Measurements from ENCODE around the gene TMCO4. TPM values are rescaled to one million over a fixed set of nuclear protein-coding genes. Genes with fewer than 3 reads are reported as not detected.

Gene TMCO4
- total and polyA plus RNA-seq, 3 donors from 2014 or later = 10.5 to 17.7 (median 14.9) TPM

DNA sequence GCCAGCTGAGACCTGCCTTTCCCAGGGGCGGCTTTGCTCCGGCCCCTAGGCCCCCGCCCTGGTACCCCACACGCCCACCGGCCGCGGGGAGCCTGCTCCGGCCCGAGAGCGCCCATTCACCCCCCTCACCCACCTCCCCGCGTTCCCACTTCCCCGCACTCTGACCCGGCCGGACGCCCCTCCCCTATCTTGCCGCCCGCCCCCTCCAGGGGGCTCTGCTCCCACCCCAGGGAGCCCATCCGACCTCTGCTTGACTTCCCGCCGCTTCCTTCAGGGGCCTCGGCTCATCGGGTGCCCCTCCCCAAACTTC is 134.6 kb downstream of the TMCO4 start:
- TF ChIP-seq, protein P1, sequence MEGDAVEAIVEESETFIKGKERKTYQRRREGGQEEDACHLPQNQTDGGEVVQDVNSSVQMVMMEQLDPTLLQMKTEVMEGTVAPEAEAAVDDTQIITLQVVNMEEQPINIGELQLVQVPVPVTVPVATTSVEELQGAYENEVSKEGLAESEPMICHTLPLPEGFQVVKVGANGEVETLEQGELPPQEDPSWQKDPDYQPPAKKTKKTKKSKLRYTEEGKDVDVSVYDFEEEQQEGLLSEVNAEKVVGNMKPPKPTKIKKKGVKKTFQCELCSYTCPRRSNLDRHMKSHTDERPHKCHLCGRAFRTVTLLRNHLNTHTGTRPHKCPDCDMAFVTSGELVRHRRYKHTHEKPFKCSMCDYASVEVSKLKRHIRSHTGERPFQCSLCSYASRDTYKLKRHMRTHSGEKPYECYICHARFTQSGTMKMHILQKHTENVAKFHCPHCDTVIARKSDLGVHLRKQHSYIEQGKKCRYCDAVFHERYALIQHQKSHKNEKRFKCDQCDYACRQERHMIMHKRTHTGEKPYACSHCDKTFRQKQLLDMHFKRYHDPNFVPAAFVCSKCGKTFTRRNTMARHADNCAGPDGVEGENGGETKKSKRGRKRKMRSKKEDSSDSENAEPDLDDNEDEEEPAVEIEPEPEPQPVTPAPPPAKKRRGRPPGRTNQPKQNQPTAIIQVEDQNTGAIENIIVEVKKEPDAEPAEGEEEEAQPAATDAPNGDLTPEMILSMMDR (IDR thresholded peaks at IDR 0.05) = no peak
- no peak for TF ChIP-seq POLR2A (IDR thresholded peaks at IDR 0.05)

GRCh38 chr1:19664453-19665185 is 135.1 kb downstream of the TMCO4 start, which contains the start of gene HTR6:
Gene HTR6 (plus strand): TSS chr1:19664875. CDS start chr1:19665754, 879 bp downstream.
- intact Hi-C loops (cut with DNase I; ENCODE audit: low total_unique reads) = no loop called here
- WGBS, 2 donors = 1 to 33% methylated on average over 1 to 65 of the region's 80 CpGs
- no peaks in the 10 kb centered on the region for H3K27me3 ChIP-seq
- DNase-seq = no peak
- no peak within 1 kb of the TSS for H3K27ac ChIP-seq
- H3K36me3 ChIP-seq (ENCODE audit: low read depth, missing control alignments) = no peaks in the 10 kb centered on the region
- no peaks in the 10 kb centered on the region for H3K9me3 ChIP-seq
- TF ChIP-seq POLR2A (IDR thresholded peaks at IDR 0.05) = no peak
- TF ChIP-seq, protein P1 (IDR thresholded peaks at IDR 0.05) = no peak
- H3K4me3 ChIP-seq = peak within 1 kb of the TSS; percentile 34 to 44
- H3K4me1 ChIP-seq = peaks cover 5% of the 10 kb centered on the region

More for the DNA sequence above, 134.6 kb downstream of the TMCO4 start:
- Histone ChIP-seq H3K4me1 (no peaks in the 10 kb centered on the region), H3K4me3 (peak overlapping the region; percentile 34 to 44), H3K27me3 (no peaks in the 10 kb centered on the region), H3K36me3 (ENCODE audit: low read depth, missing control alignments) (no peaks in the 10 kb centered on the region), H3K27ac (no peak overlapping the region), H3K9me3 (no peaks in the 10 kb centered on the region)
- intact Hi-C loops (cut with DNase I; ENCODE audit: low total_unique reads) = no loop called here
- 0 to 1% methylated on average over 7 to 23 of the region's 23 CpGs for WGBS, 2 donors
- no peak for DNase-seq

DNA sequence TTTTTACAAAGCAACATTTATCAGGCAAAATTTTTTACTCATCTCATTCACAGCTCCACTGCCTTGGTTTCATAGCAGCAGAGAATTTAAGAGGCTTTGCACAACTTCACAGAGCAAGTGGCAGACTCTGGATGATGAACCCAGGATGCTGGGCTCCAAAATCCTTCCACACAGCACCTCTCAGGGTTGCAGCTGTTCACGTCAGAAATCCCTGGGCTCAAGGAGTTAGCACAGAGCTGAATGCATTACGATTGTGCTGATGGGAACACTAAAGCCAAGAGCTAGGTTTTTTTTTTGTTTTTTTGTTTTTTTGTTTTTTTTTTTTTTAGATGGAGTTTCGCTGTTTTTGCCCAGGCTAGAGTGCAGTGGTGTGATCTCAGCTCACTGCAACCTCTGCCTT is 137.4 kb downstream of the TMCO4 start:
- Histone ChIP-seq H3K27ac (no peak overlapping the region), H3K4me1 (peaks cover 7% of the 10 kb centered on the region), H3K9me3 (no peaks in the 10 kb centered on the region), H3K4me3 (no peak overlapping the region), H3K36me3 (ENCODE audit: low read depth, missing control alignments) (no peaks in the 10 kb centered on the region), H3K27me3 (no peaks in the 10 kb centered on the region)
- no peak for DNase-seq
- no peak for TF ChIP-seq POLR2A (IDR thresholded peaks at IDR 0.05)
- TF ChIP-seq, protein P1 (IDR thresholded peaks at IDR 0.05) = no peak
- 57 to 69% methylated on average over 3 of the region's 3 CpGs for WGBS, 2 donors
- intact Hi-C loops (cut with DNase I; ENCODE audit: low total_unique reads) = no loop called here

DNA sequence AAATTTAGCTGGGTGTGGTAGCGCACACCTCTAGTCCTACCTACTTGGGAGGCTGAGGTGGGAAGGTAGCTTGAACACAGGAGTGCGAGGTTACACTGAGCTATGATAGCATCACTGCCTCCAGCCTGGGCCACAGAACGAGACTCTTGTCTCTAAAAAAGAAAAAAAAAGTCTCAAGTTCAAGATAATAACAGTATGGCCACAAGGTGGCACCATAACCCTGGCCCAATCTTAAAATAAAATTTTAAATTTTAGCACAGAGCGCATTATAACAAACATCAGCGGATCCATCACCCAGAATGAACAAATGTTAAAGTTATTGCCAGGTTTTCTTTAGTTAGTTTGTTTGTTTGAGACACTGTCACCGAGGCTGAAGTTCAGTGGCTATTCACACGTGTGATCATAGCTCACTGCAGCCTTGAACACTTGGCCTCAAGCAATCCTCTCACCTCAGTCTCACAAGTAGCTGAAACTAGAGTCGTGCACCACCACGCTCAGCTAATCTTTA is 137.9 kb downstream of the TMCO4 start:
- Histone ChIP-seq H3K4me3 (no peak overlapping the region), H3K27ac (no peak overlapping the region), H3K36me3 (ENCODE audit: low read depth, missing control alignments) (no peaks in the 10 kb centered on the region), H3K4me1 (peaks cover 7% of the 10 kb centered on the region), H3K9me3 (no peaks in the 10 kb centered on the region), H3K27me3 (no peaks in the 10 kb centered on the region)
- intact Hi-C loops (cut with DNase I; ENCODE audit: low total_unique reads) = no loop called here
- TF ChIP-seq, protein P1 (IDR thresholded peaks at IDR 0.05) = peak; percentile 36 to 90 (median 69)
- TF ChIP-seq POLR2A (IDR thresholded peaks at IDR 0.05) = no peak
- peak; percentile 46 for DNase-seq
- WGBS, 2 donors = 22 to 34% methylated on average over 9 of the region's 9 CpGs
